ENCODE measurements around the gene ATG16L2. TPM values are rescaled to one million over a fixed set of nuclear protein-coding genes. Genes with fewer than 3 reads are reported as not detected.

The ATG16L2 gene
- total RNA-seq, 1 donor from 2014 or later, result 14.4 TPM

GRCh38 chr11:72792437-72793021 is 21.7 kb upstream of the ATG16L2 start:
- intact Hi-C loops (cut with micrococcal nuclease), result loop anchor here (5.0 kb wide), 1 partner anchor 65 kb away; no protein-coding TSS in a partner anchor

GRCh38 chr11:72793076-72793424 is 21.2 kb upstream of the ATG16L2 start:
- Histone ChIP-seq H3K27ac (replicated peaks) (peak overlapping the region; percentile 97), H3K27me3 (ENCODE audit: low read depth) (no peaks in the 10 kb centered on the region), H3K4me1 (peaks cover 48% of the 10 kb centered on the region), H3K36me3 (no peaks in the 10 kb centered on the region), H3K4me3 (peak overlapping the region; percentile 79), H3K9me3 (replicated peaks) (no peaks in the 10 kb centered on the region)
- intact Hi-C loops (cut with micrococcal nuclease), result loop anchor here (5.0 kb wide), 1 partner anchor 66 kb away; no protein-coding TSS in a partner anchor
- no peak for DNase-seq
- TF ChIP-seq CTCF (IDR thresholded peaks at IDR 0.05; ENCODE audit: borderline replicate concordance), result no peak

More at GRCh38 chr11:72792437-72793021, 21.7 kb upstream of the ATG16L2 start:
- Histone ChIP-seq H3K27ac (replicated peaks) (peak overlapping the region; percentile 97), H3K36me3 (no peaks in the 10 kb centered on the region), H3K4me1 (peaks cover 49% of the 10 kb centered on the region), H3K4me3 (peak overlapping the region; percentile 79), H3K27me3 (ENCODE audit: low read depth) (no peaks in the 10 kb centered on the region), H3K9me3 (replicated peaks) (no peaks in the 10 kb centered on the region)
- TF ChIP-seq CTCF (IDR thresholded peaks at IDR 0.05; ENCODE audit: borderline replicate concordance), result no peak
- DNase-seq, result no peak

GRCh38 chr11:72793425-72794367 is 20.5 kb upstream of the ATG16L2 start, which contains the start of gene STARD10:
TSS of gene STARD10 (minus strand) at chr11:72794047. CDS start at chr11:72781181, 12,866 bp downstream.
- TF ChIP-seq CTCF (IDR thresholded peaks at IDR 0.05; ENCODE audit: borderline replicate concordance), result peak; percentile 97
- Histone ChIP-seq H3K9me3 (replicated peaks) (no peaks in the 10 kb centered on the region), H3K27ac (replicated peaks) (peak within 1 kb of the TSS; percentile 97), H3K36me3 (no peaks in the 10 kb centered on the region), H3K27me3 (ENCODE audit: low read depth) (no peaks in the 10 kb centered on the region), H3K4me1 (peaks cover 41% of the 10 kb centered on the region), H3K4me3 (peak within 1 kb of the TSS; percentile 79)
- peak; percentile 95 for DNase-seq
- intact Hi-C loops (cut with micrococcal nuclease), result loop anchor here (5.0 kb wide), 1 partner anchor 66 kb away; no protein-coding TSS in a partner anchor

- Histone ChIP-seq H3K4me1 (peaks cover 10% of the 10 kb centered on the region), H3K27me3 (ENCODE audit: low read depth) (no peaks in the 10 kb centered on the region), H3K36me3 (no peaks in the 10 kb centered on the region), H3K27ac (replicated peaks) (no peak overlapping the region), H3K4me3 (no peak overlapping the region), H3K9me3 (replicated peaks) (no peaks in the 10 kb centered on the region)
- intact Hi-C loops (cut with micrococcal nuclease), result no loop called here
- TF ChIP-seq CTCF (IDR thresholded peaks at IDR 0.05; ENCODE audit: borderline replicate concordance), result no peak
- no peak for DNase-seq
Measured at GRCh38 chr11:72798361-72798760, 15.8 kb upstream of the ATG16L2 start.

- no peak for TF ChIP-seq CTCF (IDR thresholded peaks at IDR 0.05; ENCODE audit: borderline replicate concordance)
- Histone ChIP-seq H3K4me1 (peaks cover 4% of the 10 kb centered on the region), H3K36me3 (no peaks in the 10 kb centered on the region), H3K4me3 (no peak overlapping the region), H3K27me3 (ENCODE audit: low read depth) (no peaks in the 10 kb centered on the region), H3K27ac (replicated peaks) (no peak overlapping the region), H3K9me3 (replicated peaks) (no peaks in the 10 kb centered on the region)
- DNase-seq, result no peak
- intact Hi-C loops (cut with micrococcal nuclease), result no loop called here
Measured at GRCh38 chr11:72799441-72799840, 14.8 kb upstream of the ATG16L2 start.

All from left ventricle myocardium inferior (tissue), 1 donor.